HepG2 (cell line): ENCODE results near the gene ROM1. TPM values are rescaled to one million over a fixed set of nuclear protein-coding genes. Genes with fewer than 3 reads are reported as not detected.

Source experiments
- ARNTL ChIP-seq: sonication (generic); formaldehyde crosslinking; IDR thresholded peaks from 2 replicates; pipeline ENCODE4 v1.4.0; 2020; ENCODE audit warnings: mild to moderate bottlenecking, missing genetic modification reagents
- HMG20B ChIP-seq: conservative IDR thresholded peaks from 2 replicates; pipeline ENCODE4 v1.6.1; 2016; ENCODE audit warnings: missing genetic modification reagents, missing compliant biosample characterization
- HMGXB4 ChIP-seq, 2 experiments: sonication (generic) in 1 of 2; formaldehyde crosslinking in 1 of 2; IDR thresholded peaks; 2 replicates each; pipeline versions ENCODE4 v1.4.0 to v1.6.1; 2018 to 2020; ENCODE audit warnings: missing genetic modification reagents in 2 of 2, borderline replicate concordance in 1 of 2, low read depth in 1 of 2, mild to moderate bottlenecking in 1 of 2, missing biosample characterization in 1 of 2
- JUND ChIP-seq: sonication (generic); formaldehyde crosslinking; IDR thresholded peaks from 2 replicates; pipeline ENCODE4 v1.8.0; 2022; ENCODE audit warnings: mild to moderate bottlenecking, missing genetic modification reagents
- MLX ChIP-seq: IDR thresholded peaks from 2 replicates; pipeline ENCODE4 v1.6.1; 2016
- NFKB2 ChIP-seq: sonication (generic); formaldehyde crosslinking; IDR thresholded peaks from 2 replicates; pipeline ENCODE4 v1.4.0; 2020; ENCODE audit warnings: missing genetic modification reagents, borderline replicate concordance
- ZBTB40 ChIP-seq, 2 experiments: fragments of 450-650 bp in 1 of 2; sonication (generic) in 1 of 2; formaldehyde crosslinking in 1 of 2; IDR thresholded peaks; 2 replicates each; pipeline versions ENCODE4 v1.6.1 to v1.8.0; 2016 to 2022; ENCODE audit warnings: antibody characterized with exemption in 1 of 2, mild to moderate bottlenecking in 1 of 2, missing genetic modification reagents in 1 of 2
- ZFP1 ChIP-seq: IDR thresholded peaks from 2 replicates; pipeline ENCODE4 v1.6.1; 2016
- ZMAT3 ChIP-seq: sonication (generic); formaldehyde crosslinking; conservative IDR thresholded peaks from 2 replicates; pipeline ENCODE4 v1.7.0; 2021; ENCODE audit warnings: missing genetic modification reagents
- ZNF20 ChIP-seq: sonication (generic); formaldehyde crosslinking; IDR thresholded peaks from 2 replicates; pipeline ENCODE4 v1.4.0; 2020; ENCODE audit warnings: mild to moderate bottlenecking, moderate library complexity, missing genetic modification reagents
- ZNF790 ChIP-seq: sonication (generic); formaldehyde crosslinking; IDR thresholded peaks from 2 replicates; pipeline ENCODE4 v1.8.0; 2022; ENCODE audit warnings: missing genetic modification reagents, mild to moderate bottlenecking, borderline replicate concordance
- ZZZ3 ChIP-seq: sonication (generic); formaldehyde crosslinking; IDR thresholded peaks from 2 replicates; pipeline ENCODE4 v1.4.0; 2020; ENCODE audit warnings: missing genetic modification reagents, mild to moderate bottlenecking, borderline replicate concordance
- polyA plus RNA-seq, 8 experiments: library from polyadenylated mRNA; depleted of rRNA in 3 of 8; stranded (reverse) in 7 of 8; unstranded in 1 of 8; fragments of >200 nt; fragmentation: Illumina TruSeq in 4 of 8; extraction: Trizol in 4 of 8; gene quantifications; 2 replicates each; pipeline versions ENCODE4 v1.2.1 to v1.2.3, GENCODE V29; 2011 to 2016; ENCODE audit warnings: low read depth in 4 of 8, missing spikeins in 1 of 8, mixed read lengths in 1 of 8; ENCODE audit not compliant: insufficient read depth in 1 of 8
- total RNA-seq, 5 experiments: library from RNA; depleted of rRNA; stranded (reverse); fragments of >200 nt; fragmentation: Illumina TruSeq; extraction: Trizol; gene quantifications; 2 replicates each; pipeline ENCODE4 v1.2.3, GENCODE V29; 2016; ENCODE audit warnings: low read depth in 1 of 5

ROM1 gene
- total and polyA plus RNA-seq, 2 of the 13 experiments (the other 11 are each of a cell fraction or from before 2014, with no cell fraction given) = 1.2 to 2.4 TPM

- TF ChIP-seq ZNF790 (CRISPR knock-in tag) = peak; percentile 0; the same call in 1 of the 2 replicates
- TF ChIP-seq ZZZ3 (CRISPR knock-in tag) = no peak
- peak; percentile 90 for TF ChIP-seq ZMAT3
- TF ChIP-seq ZBTB40 (IDR thresholded peaks at IDR 0.05) = peak; percentile 93
- TF ChIP-seq ZBTB40 (CRISPR knock-in tag; IDR thresholded peaks at IDR 0.05) = peak; percentile 83; the same call in 1 of the 2 replicates
- peak; percentile 84; the same call in 1 of the 2 replicates for TF ChIP-seq NFKB2 (CRISPR knock-in tag)
- peak; percentile 91 for TF ChIP-seq JUND (CRISPR knock-in tag)
- TF ChIP-seq HMG20B (CRISPR knock-in tag) = 0 out of 2 replicates have a peak, but pooled peaks have one; percentile 34
- TF ChIP-seq HMGXB4 (CRISPR knock-in tag; IDR thresholded peaks at IDR 0.05; ENCODE audit: borderline replicate concordance in 1 of 2, low read depth in 1 of 2) = peak in 1 of 2 experiments; percentile 86; a peak in 2 of 4 replicates
- TF ChIP-seq ARNTL (CRISPR knock-in tag) = 0 out of 2 replicates have a peak, but pooled peaks have one; percentile 57
- peak; percentile 80 for TF ChIP-seq MLX (CRISPR knock-in tag)
- peak; percentile 34; the same call in 1 of the 2 replicates for TF ChIP-seq ZFP1 (CRISPR knock-in tag)
- 0 out of 2 replicates have a peak, but pooled peaks have one; percentile 54 for TF ChIP-seq ZNF20 (CRISPR knock-in tag)
Observed at GRCh38 chr11:62621567-62622470, 8.8 kb downstream of the ROM1 start, which contains the start of gene B3GAT3 (continued).
